ELF-1 (cell line): Measurements from ENCODE around the gene PLD4.
"Not testable (repeated sequence)": the region's sequence is repeated elsewhere in the genome, so short reads cannot be mapped to it uniquely, and the experiment has no call there.

Experiments used
- DNase-seq: peaks from one replicate; pipeline ENCODE4 v3.0.0-alpha.2; 2016; ENCODE audit warnings: low read depth, low spot score

The PLD4 gene

GRCh38 chr14:104898870-104899510, 25.7 kb upstream of the PLD4 start:
- no peak for DNase-seq

GRCh38 chr14:104899781-104900180, 24.9 kb upstream of the PLD4 start:
- DNase-seq: no peak

GRCh38 chr14:104900639-104901512, 23.8 kb upstream of the PLD4 start:
- DNase-seq: no peak

GRCh38 chr14:104903990-104904389, 20.7 kb upstream of the PLD4 start:
- DNase-seq: no peak

- not testable (repeated sequence) for DNase-seq
Observed at GRCh38 chr14:104904650-104905578, 19.8 kb upstream of the PLD4 start.

- not testable (repeated sequence) for DNase-seq
Observed at GRCh38 chr14:104905579-104905933, 19.1 kb upstream of the PLD4 start.

- DNase-seq: no peak
Observed at GRCh38 chr14:104908303-104908702, 16.4 kb upstream of the PLD4 start.

- no peak for DNase-seq
Observed at GRCh38 chr14:104912053-104912452, 12.6 kb upstream of the PLD4 start.

- DNase-seq: no peak
Observed at GRCh38 chr14:104913435-104913834, 11.2 kb upstream of the PLD4 start.

- no peak for DNase-seq
Observed at GRCh38 chr14:104917116-104917515, 7.6 kb upstream of the PLD4 start.

GRCh38 chr14:104917993-104918392, 6.7 kb upstream of the PLD4 start:
- no peak for DNase-seq

- DNase-seq: not testable (repeated sequence)
Observed at GRCh38 chr14:104919152-104919992, 5.3 kb upstream of the PLD4 start.

GRCh38 chr14:104919993-104920315, 4.7 kb upstream of the PLD4 start:
- DNase-seq: no peak

GRCh38 chr14:104923640-104924420, 849 bp upstream of the PLD4 start:
- no peak for DNase-seq

GRCh38 chr14:104925214-104925854, 655 bp downstream of the PLD4 start:
- DNase-seq: no peak

GRCh38 chr14:104925855-104926609, 1.4 kb downstream of the PLD4 start:
- DNase-seq: no peak

GRCh38 chr14:104926619-104927431, 2.1 kb downstream of the PLD4 start:
- DNase-seq: no peak

- DNase-seq: no peak
Observed at GRCh38 chr14:104927432-104927816, 2.7 kb downstream of the PLD4 start.
